Suprapubic skin (tissue), 4 donors: ENCODE data around the gene CDH5. TPM values are rescaled to one million over a fixed set of nuclear protein-coding genes. Genes with fewer than 3 reads are reported as not detected.

ENCODE experiments used
- DNase-seq, 2 donors: peaks; one replicate each; pipeline ENCODE4 v3.0.0-alpha.2; 2019; ENCODE audit warnings: low spot score in 2 of 2
- H3K27ac ChIP-seq: fragments of 200-600 bp; sonication (generic); one replicate; pipeline ENCODE4 v1.5.1; 2019
- H3K27me3 ChIP-seq: fragments of 200-600 bp; sonication (generic); one replicate; pipeline ENCODE4 v1.5.1; 2019
- H3K36me3 ChIP-seq: fragments of 200-600 bp; sonication (generic); one replicate; pipeline ENCODE4 v1.5.1; 2019
- H3K4me1 ChIP-seq: fragments of 200-600 bp; sonication (generic); one replicate; pipeline ENCODE4 v1.5.1; 2019
- H3K4me3 ChIP-seq: fragments of 200-600 bp; sonication (generic); one replicate; pipeline ENCODE4 v1.5.1; 2019; ENCODE audit warnings: mild to moderate bottlenecking
- H3K9me3 ChIP-seq: fragments of 200-600 bp; sonication (generic); one replicate; pipeline ENCODE4 v1.5.1; 2019
- CTCF ChIP-seq, 2 donors: fragments of 200-600 bp in 1 of 2; fragments of 450-650 bp in 1 of 2; sonication (generic) in 1 of 2; IDR thresholded peaks; one replicate each; pipeline ENCODE4 v1.5.1; 2016 to 2019; ENCODE audit warnings: antibody characterized with exemption in 2 of 2, mild to moderate bottlenecking in 1 of 2, moderate library complexity in 1 of 2
- EP300 ChIP-seq: sonication (generic); formaldehyde crosslinking; IDR thresholded peaks from one replicate; pipeline ENCODE4 v1.6.1; 2017; ENCODE audit warnings: antibody characterized with exemption
- POLR2A ChIP-seq, 2 donors: fragments of 450-650 bp; IDR thresholded peaks; one replicate each; pipeline ENCODE4 v1.6.1; 2017; ENCODE audit warnings: antibody characterized with exemption in 2 of 2, mild to moderate bottlenecking in 2 of 2, moderate library complexity in 2 of 2
- POLR2AphosphoS5 ChIP-seq, 3 donors: sonication (generic); formaldehyde crosslinking; IDR thresholded peaks; one replicate each; pipeline ENCODE4 v1.6.1; 2017; ENCODE audit warnings: antibody characterized with exemption in 3 of 3
- WGBS: methylation state at CpG from one replicate; pipeline ENCODE4 v1.1.5; 2018; 5-methylcytosine and 5-hydroxymethylcytosine counted together
- total RNA-seq, 4 donors: library from RNA; depleted of rRNA; stranded (reverse); fragments of >200 nt; gene quantifications; one replicate each; pipeline ENCODE4 v1.1.0, GENCODE V29; 2016

CDH5 gene
- total RNA-seq, 4 donors from 2014 or later, result 8.0 to 23.6 (median 14.4) TPM

DNA sequence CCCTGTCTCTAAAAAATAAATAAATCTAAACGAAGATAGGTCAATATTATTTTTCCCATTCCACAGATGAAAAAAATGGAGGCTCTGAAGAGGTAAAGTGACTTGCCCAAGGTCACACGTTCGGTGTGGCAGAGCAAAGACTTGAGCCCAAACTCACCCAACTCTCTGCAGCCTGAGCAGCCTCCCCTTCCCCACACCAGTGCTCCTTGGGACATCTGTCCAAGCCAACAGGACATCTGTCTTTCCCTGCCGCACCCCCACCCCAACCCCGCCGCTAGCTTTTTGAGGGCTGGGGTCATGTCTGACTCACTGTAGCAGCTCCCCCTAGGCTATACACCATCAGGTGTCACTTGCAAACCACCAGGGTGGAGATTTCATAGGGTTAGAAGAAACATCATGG, 55.4 kb downstream of the CDH5 start:
- peak in 1 of 2 donors; percentile 58 for DNase-seq
- Histone ChIP-seq H3K4me3 (no peak overlapping the region), H3K36me3 (no peaks in the 10 kb centered on the region), H3K27me3 (peaks cover 17% of the 10 kb centered on the region), H3K27ac (no peak overlapping the region), H3K4me1 (peaks cover 8% of the 10 kb centered on the region), H3K9me3 (no peaks in the 10 kb centered on the region)
- WGBS, result 80% methylated on average over 6 of the region's 6 CpGs
- no peak for TF ChIP-seq POLR2AphosphoS5 (IDR thresholded peaks at IDR 0.05)
- no peak for TF ChIP-seq EP300
- TF ChIP-seq CTCF (IDR thresholded peaks at IDR 0.05), result no peak
- no peak for TF ChIP-seq POLR2A (IDR thresholded peaks at IDR 0.05)

- H3K9me3 ChIP-seq, result no peaks in the 10 kb centered on the region
- no peak overlapping the region for H3K27ac ChIP-seq
- TF ChIP-seq CTCF (IDR thresholded peaks at IDR 0.05), result no peak
- TF ChIP-seq POLR2AphosphoS5 (IDR thresholded peaks at IDR 0.05), result no peak
- no peak for TF ChIP-seq POLR2A (IDR thresholded peaks at IDR 0.05)
- TF ChIP-seq EP300, result no peak
- no peaks in the 10 kb centered on the region for H3K36me3 ChIP-seq
- H3K4me3 ChIP-seq, result no peak overlapping the region
- H3K27me3 ChIP-seq, result peaks cover 20% of the 10 kb centered on the region
- DNase-seq, result peak in 1 of 2 donors; percentile 49
- H3K4me1 ChIP-seq, result peaks cover 11% of the 10 kb centered on the region
- 75% methylated on average over 2 of the region's 2 CpGs for WGBS
Observed at GRCh38 chr16:66422366-66422765, 55.9 kb downstream of the CDH5 start.

DNA sequence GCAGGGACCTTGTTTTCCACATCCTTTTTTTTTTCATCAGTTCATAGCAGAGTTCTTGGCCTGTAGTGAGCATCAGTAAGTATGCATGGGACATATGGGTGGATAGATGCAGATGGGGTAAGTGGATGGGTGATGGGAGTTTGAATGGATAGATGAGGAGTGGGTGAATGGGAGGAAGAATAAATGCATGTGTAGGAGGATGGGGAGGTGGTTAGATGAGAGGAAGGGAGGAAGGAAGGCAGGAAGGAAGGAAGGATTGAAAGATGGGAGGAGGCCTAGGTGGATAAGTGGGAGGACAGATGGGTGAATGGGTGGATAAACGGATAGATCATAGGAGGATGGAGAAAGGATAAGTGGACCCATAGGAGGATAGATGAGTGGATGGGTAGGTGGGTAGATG, 56.7 kb downstream of the CDH5 start:
- H3K4me1 ChIP-seq, result peaks cover 19% of the 10 kb centered on the region
- DNase-seq, result no peak
- TF ChIP-seq POLR2AphosphoS5 (IDR thresholded peaks at IDR 0.05), result no peak
- no peak for TF ChIP-seq POLR2A (IDR thresholded peaks at IDR 0.05)
- no peak for TF ChIP-seq EP300
- TF ChIP-seq CTCF (IDR thresholded peaks at IDR 0.05), result no peak
- H3K4me3 ChIP-seq, result no peak overlapping the region
- no peaks in the 10 kb centered on the region for H3K36me3 ChIP-seq
- no peak overlapping the region for H3K27ac ChIP-seq
- WGBS, result 93% methylated on average over 1 of the region's 1 CpG
- H3K27me3 ChIP-seq, result peaks cover 28% of the 10 kb centered on the region
- H3K9me3 ChIP-seq, result no peaks in the 10 kb centered on the region

GRCh38 chr16:66425651-66426050, 59.2 kb downstream of the CDH5 start:
- no peak for TF ChIP-seq CTCF (IDR thresholded peaks at IDR 0.05)
- no peak for TF ChIP-seq EP300
- no peak for TF ChIP-seq POLR2AphosphoS5 (IDR thresholded peaks at IDR 0.05)
- no peak for TF ChIP-seq POLR2A (IDR thresholded peaks at IDR 0.05)
- peaks cover 22% of the 10 kb centered on the region for H3K4me1 ChIP-seq
- H3K27ac ChIP-seq, result no peak overlapping the region
- WGBS, result 44% methylated on average over 8 of the region's 8 CpGs
- DNase-seq, result peak in 1 of 2 donors; percentile 61
- H3K4me3 ChIP-seq, result no peak overlapping the region
- H3K9me3 ChIP-seq, result no peaks in the 10 kb centered on the region
- H3K27me3 ChIP-seq, result peaks cover 34% of the 10 kb centered on the region
- H3K36me3 ChIP-seq, result no peaks in the 10 kb centered on the region

DNA sequence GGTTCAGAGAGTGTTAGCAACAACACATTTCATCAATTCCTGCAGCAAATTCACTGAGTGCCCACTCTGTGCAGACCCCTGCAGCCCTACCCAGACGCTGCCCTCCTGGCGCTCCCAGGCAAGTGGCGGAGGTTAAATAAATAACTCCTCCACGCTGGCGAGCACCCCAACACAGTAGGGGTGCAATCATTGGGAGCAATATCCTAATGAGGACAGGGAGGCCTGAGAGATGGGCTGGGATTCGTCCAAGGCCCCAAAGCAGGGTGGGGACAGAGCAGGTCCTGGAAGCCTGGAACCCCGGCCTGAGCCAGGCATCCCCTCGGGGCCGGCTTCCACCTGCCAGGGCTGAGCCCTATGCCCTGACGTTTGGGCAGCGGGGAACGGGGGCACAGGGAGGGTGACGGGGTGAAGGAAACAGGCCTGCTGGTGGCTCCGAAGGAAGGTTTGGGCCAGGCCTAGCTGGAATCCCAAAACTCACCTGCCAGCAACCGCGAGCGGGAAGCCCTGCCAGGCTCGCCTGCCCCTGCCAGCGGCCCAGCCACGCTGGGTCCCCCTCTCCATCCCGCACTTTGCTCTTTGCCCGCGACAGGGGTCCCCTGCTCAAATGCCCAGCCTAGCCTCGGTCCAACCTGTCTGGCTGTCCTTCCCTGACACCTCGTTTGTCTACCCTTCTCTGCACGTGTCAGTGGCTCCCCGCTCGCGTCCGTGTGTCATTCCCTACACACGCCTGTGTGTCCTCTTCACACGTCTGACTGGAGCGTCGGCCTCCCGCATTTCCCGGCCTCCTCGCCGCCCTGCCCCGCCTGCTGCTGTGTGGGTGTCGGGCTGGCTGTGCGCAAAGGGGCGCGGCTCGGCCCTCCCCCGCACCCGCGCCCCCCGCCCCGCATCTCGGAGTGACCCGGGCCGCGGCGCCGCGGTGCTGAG, 59.9 kb downstream of the CDH5 start:
- TF ChIP-seq EP300, result no peak
- no peak for TF ChIP-seq CTCF (IDR thresholded peaks at IDR 0.05)
- Histone ChIP-seq H3K9me3 (no peaks in the 10 kb centered on the region), H3K4me1 (peaks cover 22% of the 10 kb centered on the region), H3K27ac (no peak overlapping the region), H3K36me3 (no peaks in the 10 kb centered on the region), H3K4me3 (peak overlapping the region; percentile 61), H3K27me3 (peaks cover 34% of the 10 kb centered on the region)
- DNase-seq, result peak in 1 of 2 donors; percentile 77
- WGBS, result 16% methylated on average over 44 of the region's 56 CpGs
